Kidney (tissue), 14 donors: ENCODE data around the gene FAM107A. TPM values are rescaled to one million over a fixed set of nuclear protein-coding genes. Genes with fewer than 3 reads are reported as not detected.

Experiments used
- DNase-seq, 5 donors: peaks; one replicate each; pipeline ENCODE4 v3.0.0-alpha.2; 2013 to 2020
- FAIRE-seq: peaks from 2 replicates; lab custom pipeline; 2012; peaks lifted over from hg19 to GRCh38; lab: Jason Lieb, UNC
- H3K27ac ChIP-seq, 2 donors: one replicate each; pipeline ENCODE4 v1.7.0; 2013; ENCODE audit warnings: low read depth in 2 of 2, low read length in 2 of 2, inconsistent platforms in 1 of 2
- H3K27me3 ChIP-seq: one replicate; pipeline ENCODE4 v1.7.1; 2013; ENCODE audit warnings: low read length, inconsistent platforms; ENCODE audit not compliant: control insufficient read depth, insufficient read depth
- H3K36me3 ChIP-seq, 3 donors: one replicate each; pipeline versions ENCODE4 v1.7.0 to v1.7.1; 2013; ENCODE audit warnings: low read length in 3 of 3, control low read depth in 1 of 3, inconsistent platforms in 1 of 3; ENCODE audit not compliant: insufficient read depth in 3 of 3, control insufficient read depth in 2 of 3
- H3K4me1 ChIP-seq, 3 donors: one replicate each; pipeline versions ENCODE4 v1.7.0 to v1.7.1; 2013; ENCODE audit warnings: low read length in 3 of 3, inconsistent platforms in 1 of 3, low read depth in 1 of 3; ENCODE audit not compliant: control insufficient read depth in 2 of 3, insufficient read depth in 2 of 3
- H3K4me3 ChIP-seq, 3 donors: one replicate each; pipeline versions ENCODE4 v1.7.0 to v1.8.1; 2013; ENCODE audit warnings: low read length in 3 of 3, control low read depth in 1 of 3, inconsistent platforms in 1 of 3
- H3K9ac ChIP-seq, 3 donors: one replicate each; pipeline versions ENCODE4 v1.7.0 to v1.7.1; 2013; ENCODE audit warnings: low read length in 3 of 3, control low read depth in 1 of 3, inconsistent platforms in 1 of 3
- H3K9me3 ChIP-seq, 3 donors: one replicate each; pipeline versions ENCODE4 v1.7.0 to v1.7.1; 2013; ENCODE audit warnings: low read length in 3 of 3, control low read depth in 1 of 3, inconsistent platforms in 1 of 3; ENCODE audit not compliant: control insufficient read depth in 2 of 3, insufficient read depth in 1 of 3
- intact Hi-C: fragments of 100-400 bp; cut with DNase I; formaldehyde crosslinking; loops from one replicate; pipeline ENCODE4 v1.11.1; 2022
- polyA plus RNA-seq: library from polyadenylated mRNA; stranded (reverse); fragments of 350-450 nt; fragmentation: Illumina TruSeq; extraction: RNeasy Lipid Tissue Mini Kit (QIAGEN cat#74804); gene quantifications from one replicate; pipeline ENCODE4 v1.2.3, GENCODE V29; 2014; ENCODE audit warnings: low read depth, low replicate concordance; ENCODE audit not compliant: insufficient read depth
- total RNA-seq: library from RNA; stranded (reverse); fragmentation: NEBNext Ultra II Directional; extraction: Animal tissue kit (Norgen Biotek cat#: 25700); gene quantifications from one replicate; pipeline ENCODE4 v1.2.1, GENCODE V29; 2021
- TF ChIP-seq, protein P1 (sequence below): IDR thresholded peaks from 3 replicates; pipeline ENCODE4 v1.5.1; 2012; ENCODE audit warnings: mild to moderate bottlenecking, moderate library complexity, borderline replicate concordance; ENCODE audit not compliant: insufficient read depth; ENCODE audit errors: extremely low read depth
- donor health status: control.
- donor health status: control.
- donor health status: control.
- donor health status: control.
- donor health status: control.
- donor health status: DM: yes; HTN: yes; CAD: no.
- donor health status: Normal renal cell carcinoma (clear cell type).

The FAM107A gene
- total and polyA plus RNA-seq, 2 donors from 2014 or later = 52.5 to 180 TPM

DNA sequence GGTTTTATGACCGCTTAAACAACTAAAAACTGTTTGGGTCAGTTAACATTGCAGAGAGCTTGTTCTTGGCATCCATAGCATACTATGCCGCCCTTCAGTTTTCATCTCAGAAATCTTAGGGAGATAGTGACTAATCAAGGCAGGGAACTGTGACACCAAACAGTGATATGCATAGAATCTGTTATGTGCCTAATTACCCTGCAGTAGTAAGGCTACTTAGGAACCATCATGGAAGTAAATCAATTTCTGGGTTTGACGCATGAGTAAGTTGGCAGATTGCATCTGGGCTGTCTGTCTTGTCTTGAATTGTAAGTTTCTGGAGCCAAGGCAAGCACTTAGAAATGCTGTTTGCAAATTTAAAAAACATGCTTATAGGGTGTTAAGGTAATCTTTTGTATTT is 62.8 kb downstream of the FAM107A start:
- Histone ChIP-seq H3K9me3 (no peaks in the 10 kb centered on the region), H3K36me3 (peaks cover 0 to 40% (median 15%) of the 10 kb centered on the region in 3 donors), H3K27me3 (no peaks in the 10 kb centered on the region), H3K4me3 (no peak overlapping the region), H3K9ac (no peak overlapping the region), H3K4me1 (peaks cover 2 to 13% (median 4%) of the 10 kb centered on the region in 3 donors), H3K27ac (no peak overlapping the region)
- DNase-seq (no peak), FAIRE-seq (no peak)
- intact Hi-C loops = no loop called here
- TF ChIP-seq, protein P1, sequence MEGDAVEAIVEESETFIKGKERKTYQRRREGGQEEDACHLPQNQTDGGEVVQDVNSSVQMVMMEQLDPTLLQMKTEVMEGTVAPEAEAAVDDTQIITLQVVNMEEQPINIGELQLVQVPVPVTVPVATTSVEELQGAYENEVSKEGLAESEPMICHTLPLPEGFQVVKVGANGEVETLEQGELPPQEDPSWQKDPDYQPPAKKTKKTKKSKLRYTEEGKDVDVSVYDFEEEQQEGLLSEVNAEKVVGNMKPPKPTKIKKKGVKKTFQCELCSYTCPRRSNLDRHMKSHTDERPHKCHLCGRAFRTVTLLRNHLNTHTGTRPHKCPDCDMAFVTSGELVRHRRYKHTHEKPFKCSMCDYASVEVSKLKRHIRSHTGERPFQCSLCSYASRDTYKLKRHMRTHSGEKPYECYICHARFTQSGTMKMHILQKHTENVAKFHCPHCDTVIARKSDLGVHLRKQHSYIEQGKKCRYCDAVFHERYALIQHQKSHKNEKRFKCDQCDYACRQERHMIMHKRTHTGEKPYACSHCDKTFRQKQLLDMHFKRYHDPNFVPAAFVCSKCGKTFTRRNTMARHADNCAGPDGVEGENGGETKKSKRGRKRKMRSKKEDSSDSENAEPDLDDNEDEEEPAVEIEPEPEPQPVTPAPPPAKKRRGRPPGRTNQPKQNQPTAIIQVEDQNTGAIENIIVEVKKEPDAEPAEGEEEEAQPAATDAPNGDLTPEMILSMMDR = no peak

Other genes starting within 250 kb of the FAM107A start
- gene PXK, start 244.5 kb downstream of the FAM107A start, total RNA-seq = 24.8 TPM
- 21.6 TPM for gene PXK, start 244.5 kb downstream of the FAM107A start, polyA plus RNA-seq
- gene PDHB, start 143.6 kb downstream of the FAM107A start, total RNA-seq = 71.7 TPM
- gene PDHB, start 143.6 kb downstream of the FAM107A start, polyA plus RNA-seq = 138 TPM
- gene KCTD6, start 85.3 kb downstream of the FAM107A start, total RNA-seq = 19.0 TPM
- gene KCTD6, start 85.3 kb downstream of the FAM107A start, polyA plus RNA-seq = 24.5 TPM
- gene ACOX2, start 40.2 kb downstream of the FAM107A start, total RNA-seq = 18.6 TPM
- 85.5 TPM for gene ACOX2, start 40.2 kb downstream of the FAM107A start, polyA plus RNA-seq
- gene FAM3D, start 89.4 kb upstream of the FAM107A start, total RNA-seq = 0.60 TPM
- gene FAM3D, start 89.4 kb upstream of the FAM107A start, polyA plus RNA-seq = 0.41 TPM